NCI-H1417 treated with DMSO at 0.1 percent for 48 hours (cell line): ENCODE results near the gene PTH1R.

Experiments used
- DNase-seq: peaks from one replicate; lab custom pipeline; 2025; lab: John Stamatoyannopoulos, UW

Gene PTH1R

GRCh38 chr3:46883054-46883829 lies 5.7 kb downstream of the PTH1R start:
- DNase-seq = no peak

GRCh38 chr3:46883830-46884185 lies 6.3 kb downstream of the PTH1R start:
- no peak for DNase-seq

GRCh38 chr3:46884427-46884826 lies 6.9 kb downstream of the PTH1R start:
- no peak for DNase-seq

GRCh38 chr3:46884929-46885328 lies 7.4 kb downstream of the PTH1R start:
- no peak for DNase-seq

GRCh38 chr3:46885612-46886011 lies 8.1 kb downstream of the PTH1R start:
- DNase-seq = no peak

GRCh38 chr3:46887980-46888494 lies 10.5 kb downstream of the PTH1R start:
- no peak for DNase-seq

- DNase-seq = no peak
Measured at GRCh38 chr3:46888705-46889104, 11.2 kb downstream of the PTH1R start.

GRCh38 chr3:46889381-46890110 lies 12.0 kb downstream of the PTH1R start:
- no peak for DNase-seq

- DNase-seq = no peak
Measured at GRCh38 chr3:46890132-46890531, 12.6 kb downstream of the PTH1R start.

- DNase-seq = no peak
Measured at GRCh38 chr3:46891132-46891531, 13.6 kb downstream of the PTH1R start.

GRCh38 chr3:46892285-46893145 lies 15.0 kb downstream of the PTH1R start:
- no peak for DNase-seq

- no peak for DNase-seq
Measured at GRCh38 chr3:46893146-46893748, 15.7 kb downstream of the PTH1R start.

GRCh38 chr3:46893763-46894162 lies 16.2 kb downstream of the PTH1R start:
- DNase-seq = no peak

GRCh38 chr3:46894256-46894655 lies 16.7 kb downstream of the PTH1R start:
- DNase-seq = no peak

GRCh38 chr3:46895204-46895660 lies 17.7 kb downstream of the PTH1R start:
- no peak for DNase-seq

- DNase-seq = no peak
Measured at GRCh38 chr3:46895761-46896160, 18.2 kb downstream of the PTH1R start.

- DNase-seq = no peak
Measured at GRCh38 chr3:46896386-46896785, 18.9 kb downstream of the PTH1R start.

- no peak for DNase-seq
Measured at GRCh38 chr3:46897031-46897430, 19.5 kb downstream of the PTH1R start.

- DNase-seq = no peak
Measured at GRCh38 chr3:46897829-46898320, 20.4 kb downstream of the PTH1R start.

GRCh38 chr3:46898321-46899150 lies 21.0 kb downstream of the PTH1R start:
- no peak for DNase-seq
